GM18951 (cell line): ENCODE measurements around the gene NBEAL2.
"Not testable (repeated sequence)": the region's sequence is repeated elsewhere in the genome, so short reads cannot be mapped to it uniquely, and the experiment has no call there.

Source experiments
- POLR2A ChIP-seq: IDR thresholded peaks from 4 replicates; pipeline ENCODE4 v1.6.1; 2011; ENCODE audit warnings: mild to moderate bottlenecking; ENCODE audit not compliant: insufficient read length, insufficient read depth; ENCODE audit errors: extremely low read depth
- in situ Hi-C: fragments of 300-500 bp; cut with MboI; formaldehyde crosslinking; loops from one replicate; pipeline ENCODE4 v1.12.0; 2022; ENCODE audit warnings: low sequenced_read_pairs, mixed read lengths, inconsistent platforms; ENCODE audit not compliant: unreplicated experiment

NBEAL2 gene

DNA sequence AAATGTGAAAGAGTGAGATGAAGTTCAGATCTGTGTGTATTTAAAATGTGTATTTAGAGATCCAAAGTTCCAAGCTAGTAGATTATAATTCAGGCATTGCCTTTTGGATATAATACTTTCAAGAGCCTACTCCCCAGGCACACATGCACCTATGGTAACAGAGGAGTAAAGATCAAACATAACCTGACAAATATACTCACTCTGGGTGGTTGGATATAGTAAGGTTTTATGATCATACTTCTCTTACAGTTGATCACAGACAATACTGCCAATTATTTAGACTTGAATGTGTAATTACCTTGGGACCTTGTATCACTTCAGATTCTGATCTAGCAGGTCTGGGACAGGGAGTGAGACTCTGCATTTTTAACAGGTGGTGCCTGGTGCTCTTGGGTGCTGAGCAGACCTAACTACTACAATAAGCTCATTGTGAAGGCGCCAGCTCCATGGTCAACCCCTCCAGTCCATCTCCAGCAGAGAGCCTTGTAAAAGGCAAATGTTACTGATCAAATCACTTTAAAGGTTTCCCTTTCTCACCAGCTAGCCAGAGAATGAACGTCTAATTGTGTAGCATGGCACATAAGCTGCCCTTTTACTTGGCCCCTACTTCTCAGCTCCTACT lies 55.5 kb downstream of the NBEAL2 start:
- in situ Hi-C loops = no loop called here
- no peak for TF ChIP-seq POLR2A

DNA sequence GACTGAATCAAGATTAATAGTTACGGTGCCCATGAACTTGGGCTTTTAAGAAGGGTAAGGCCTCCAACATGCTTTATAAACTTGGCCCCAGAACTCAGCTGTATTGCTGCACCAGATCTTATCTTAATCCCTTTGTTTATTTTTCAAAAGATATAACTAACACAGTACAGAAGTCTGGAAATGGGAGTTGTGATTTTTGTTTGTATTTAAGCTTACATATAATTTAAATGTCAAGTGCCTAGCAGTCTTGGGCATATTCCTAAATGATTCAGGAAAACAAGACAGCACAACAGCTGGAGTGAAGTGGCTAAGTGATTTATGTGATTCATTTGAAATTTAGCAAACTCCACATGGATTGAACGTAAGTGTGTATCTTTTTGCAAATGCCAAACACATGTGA lies 56.2 kb downstream of the NBEAL2 start:
- TF ChIP-seq POLR2A = no peak
- in situ Hi-C loops = no loop called here

- in situ Hi-C loops = no loop called here
- no peak for TF ChIP-seq POLR2A
Measured at GRCh38 chr3:47036145-47036544, 56.7 kb downstream of the NBEAL2 start.

- in situ Hi-C loops = not testable (repeated sequence)
Measured at GRCh38 chr3:47037302-47037701, 57.8 kb downstream of the NBEAL2 start.

DNA sequence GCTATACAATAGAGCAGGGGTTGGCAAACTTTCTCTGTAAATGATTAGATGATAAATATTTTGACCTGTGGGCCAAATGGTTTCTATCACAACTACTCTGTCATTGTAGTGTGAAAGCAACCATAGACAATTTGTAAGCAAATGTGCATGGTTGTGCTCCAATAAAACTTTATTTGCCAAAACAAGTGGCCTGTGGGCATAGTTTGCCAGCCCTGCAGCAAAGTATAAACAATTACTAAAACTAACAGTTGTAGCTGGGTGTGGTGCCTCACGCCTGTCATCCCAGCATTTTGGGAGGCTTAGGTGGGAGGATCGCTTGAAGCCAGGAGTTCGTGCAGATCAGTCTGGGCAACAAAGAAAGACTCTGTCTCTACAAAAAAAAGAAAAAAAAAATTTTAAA lies 61.6 kb downstream of the NBEAL2 start:
- in situ Hi-C loops = no loop called here
- no peak for TF ChIP-seq POLR2A

- in situ Hi-C loops = no loop called here
- no peak for TF ChIP-seq POLR2A
Measured at GRCh38 chr3:47042231-47042791, 62.8 kb downstream of the NBEAL2 start.

GRCh38 chr3:47047069-47047468 lies 67.6 kb downstream of the NBEAL2 start:
- no peak for TF ChIP-seq POLR2A
- in situ Hi-C loops = no loop called here

- in situ Hi-C loops = no loop called here
- no peak for TF ChIP-seq POLR2A
Measured at GRCh38 chr3:47047673-47048072, 68.2 kb downstream of the NBEAL2 start.

DNA sequence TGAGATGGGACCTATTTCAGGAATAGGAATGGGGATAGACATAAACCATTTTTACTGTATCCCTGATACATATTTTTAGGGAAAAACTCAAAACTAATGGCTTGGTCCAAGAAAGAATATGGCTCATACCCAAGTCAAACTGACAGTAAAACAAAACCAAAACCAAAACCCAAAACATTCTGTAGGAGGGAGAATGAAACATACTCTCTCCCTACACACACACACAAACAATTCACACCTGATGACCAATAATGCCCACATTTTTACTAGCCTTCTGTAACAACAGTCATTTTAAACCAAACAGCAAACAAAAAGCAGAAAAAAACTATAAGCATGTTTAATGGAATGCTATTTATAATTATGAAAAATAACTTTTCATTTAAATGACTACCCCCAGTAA lies 74.9 kb downstream of the NBEAL2 start:
- TF ChIP-seq POLR2A = no peak
- in situ Hi-C loops = no loop called here

- in situ Hi-C loops = no loop called here
- TF ChIP-seq POLR2A = no peak
Measured at GRCh38 chr3:47056705-47057104, 77.2 kb downstream of the NBEAL2 start.

GRCh38 chr3:47057212-47057671 lies 77.8 kb downstream of the NBEAL2 start:
- in situ Hi-C loops = no loop called here
- TF ChIP-seq POLR2A = no peak
